Measurements from ENCODE around the gene DERA. TPM values are rescaled to one million over a fixed set of nuclear protein-coding genes. Genes with fewer than 3 reads are reported as not detected.

The DERA gene
- total and polyA plus RNA-seq, 2 of the 8 experiments (the other 6 are each of a cell fraction or from before 2014, with no cell fraction given) = 13.1 to 17.1 TPM

GRCh38 chr12:16020031-16020430, 108.9 kb downstream of the DERA start:
- Histone ChIP-seq H3K14ac (ENCODE audit: insufficient read length) (no peak overlapping the region), H4K20me1 (replicated peaks in 1 of 2; ENCODE audit: control insufficient read depth in 1 of 2, insufficient read depth in 2 of 2, low read length in 2 of 2) (no peaks in the 10 kb centered on the region), H3K56ac (replicated peaks; ENCODE audit: insufficient read length, low read depth, low read length) (no peak overlapping the region), H3K9ac (replicated peaks in 1 of 4; ENCODE audit: extremely low read depth in 1 of 4, low read depth in 3 of 4, low read length in 3 of 4) (no peak overlapping the region), H2AFZ (ENCODE audit: low read length) (no peak overlapping the region), H2BK5ac (ENCODE audit: low read depth, low read length) (no peak overlapping the region), H3K23me2 (ENCODE audit: low read depth, low read length) (no peaks in the 10 kb centered on the region), H3K4me1 (replicated peaks in 1 of 4; ENCODE audit: control insufficient read depth in 3 of 4, insufficient read depth in 4 of 4, low read length in 3 of 4) (no peaks in the 10 kb centered on the region), H3K36me3 (ENCODE audit: control insufficient read depth in 2 of 4, insufficient read depth in 4 of 4, low read length in 3 of 4) (peaks cover 0 to 14% (median 0%) of the 10 kb centered on the region in 4 experiments; a peak in 3 of 8 replicates), H3K27me3 (replicated peaks in 1 of 4; ENCODE audit: control insufficient read depth in 3 of 4, extremely low read depth in 1 of 4, insufficient read depth in 3 of 4, low read length in 3 of 4) (no peaks in the 10 kb centered on the region), H4K91ac (replicated peaks; ENCODE audit: insufficient read length, low read length) (no peak overlapping the region), H3K9me3 (ENCODE audit: insufficient read depth in 2 of 2, low read depth in 1 of 2, low read length in 1 of 2) (peaks cover 17 to 18% of the 10 kb centered on the region in 2 experiments), H2BK120ac (replicated peaks; ENCODE audit: low read depth, low read length) (no peak overlapping the region), H3K27ac (ENCODE audit: low read depth, low read length) (no peak overlapping the region), H3K4ac (replicated peaks; ENCODE audit: insufficient read length, low read depth, low read length) (no peak overlapping the region), H3K79me2 (ENCODE audit: control insufficient read depth in 1 of 2, insufficient read depth in 2 of 2, low read length in 2 of 2) (no peaks in the 10 kb centered on the region), H4K8ac (ENCODE audit: extremely low read depth, insufficient read depth, low read length) (no peak overlapping the region), H2BK20ac (ENCODE audit: low read length) (no peak overlapping the region), H2BK12ac (ENCODE audit: low read depth, low read length) (no peak overlapping the region), H4K5ac (ENCODE audit: insufficient read length, low read depth, low read length) (no peak overlapping the region), H3K79me1 (ENCODE audit: low read depth, low read length) (no peaks in the 10 kb centered on the region), H3K23ac (ENCODE audit: insufficient read length) (no peak overlapping the region), H3K4me3 (ENCODE audit: extremely low read depth in 1 of 4, insufficient read depth in 2 of 4, low read depth in 3 of 4, low read length in 4 of 4) (no peak overlapping the region), H3K4me2 (ENCODE audit: insufficient read depth in 1 of 2, low read depth in 2 of 2, low read length in 2 of 2) (no peak overlapping the region), H2BK15ac (ENCODE audit: low read length) (no peak overlapping the region), H3K18ac (ENCODE audit: extremely low read depth, low read length) (no peak overlapping the region), H2AK5ac (ENCODE audit: low read depth, low read length) (no peak overlapping the region)
- ChIA-PET CTCF (ENCODE audit: partially characterized antibody) (no interaction called here), POLR2A (ENCODE audit: partially characterized antibody) (no interaction called here)
- FAIRE-seq = no peak
- WGBS, 2 experiments (ENCODE audit: extremely low coverage in 1 of 2, insufficient coverage in 1 of 2, insufficient read length in 1 of 2, insufficient replicate concordance in 2 of 2, low coverage in 1 of 2, low lambda C conversion rate in 2 of 2, missing lambda C conversion rate in 1 of 2) = 92% methylated on average over 2 of the region's 2 CpGs; no CpG with 5 or more reads in 1 of the 2 experiments
- DNase-seq (ENCODE audit: low read depth in 1 of 2, low spot score in 2 of 2) = no peak
- TF ChIP-seq SP4 (IDR thresholded peaks at IDR 0.05; ENCODE audit: low read length) = no peak
